ENCODE data around the gene JPH3. TPM values are rescaled to one million over a fixed set of nuclear protein-coding genes. Genes with fewer than 3 reads are reported as not detected.

The JPH3 gene
- polyA plus RNA-seq, 3 donors: not detected

- Histone ChIP-seq H4K20me1 (ENCODE audit: insufficient read depth, low read length) (no peaks in the 10 kb centered on the region), H3K4me1 (ENCODE audit: control insufficient read depth in 1 of 2, insufficient read depth in 2 of 2, low read length in 2 of 2) (peaks cover 7 to 9% of the 10 kb centered on the region in 2 donors), H3K79me2 (ENCODE audit: insufficient read depth, low read length) (no peaks in the 10 kb centered on the region), H3K9ac (ENCODE audit: insufficient read depth, low read length, poor library complexity, severe bottlenecking) (no peak overlapping the region), H3K9me3 (replicated peaks in 1 of 2; ENCODE audit: control insufficient read depth in 1 of 2, insufficient read depth in 1 of 2, low read length in 2 of 2) (no peaks in the 10 kb centered on the region), H3K27me3 (ENCODE audit: control insufficient read depth in 2 of 2, insufficient read depth in 2 of 2, low read length in 2 of 2) (no peaks in the 10 kb centered on the region), H3K36me3 (replicated peaks in 1 of 2; ENCODE audit: control insufficient read depth in 1 of 2, insufficient read depth in 2 of 2, low read length in 2 of 2) (no peaks in the 10 kb centered on the region), H2AFZ (ENCODE audit: insufficient read depth, low read depth, low read length, poor library complexity, severe bottlenecking) (no peak overlapping the region), H3K4me2 (replicated peaks; ENCODE audit: extremely low read depth, low read length, poor library complexity, severe bottlenecking) (no peak overlapping the region), H3K27ac (ENCODE audit: low read depth in 1 of 2, low read length in 2 of 2) (no peak overlapping the region), H3K4me3 (replicated peaks in 1 of 3; ENCODE audit: low read depth in 2 of 3, low read length in 3 of 3) (no peak overlapping the region)
- Mint-ChIP-seq H3K4me3 (no peak overlapping the region), H3K27ac (no peak overlapping the region), H3K36me3 (no peaks in the 10 kb centered on the region), H3K27me3 (ENCODE audit: low read depth in 3 of 3) (peaks cover 0 to 7% (median 1%) of the 10 kb centered on the region in 3 donors), H3K9me3 (no peaks in the 10 kb centered on the region), H3K4me1 (peaks cover 9% of the 10 kb centered on the region)
- WGBS (ENCODE audit: insufficient coverage): 90% methylated on average over 12 of the region's 24 CpGs
- intact Hi-C loops (cut with micrococcal nuclease): no loop called here
- TF ChIP-seq CTCF (IDR thresholded peaks at IDR 0.05): no peak
- DNase-seq: no peak
Measured at GRCh38 chr16:87684106-87684677, 81.9 kb downstream of the JPH3 start.

- intact Hi-C loops (cut with micrococcal nuclease): no loop called here
Measured at GRCh38 chr16:87684711-87685404, 82.5 kb downstream of the JPH3 start.

More at GRCh38 chr16:87684711-87685404, 82.5 kb downstream of the JPH3 start:
- no peaks in the 10 kb centered on the region for H3K79me2 ChIP-seq (ENCODE audit: insufficient read depth, low read length)
- no peak overlapping the region for H2AFZ ChIP-seq (ENCODE audit: insufficient read depth, low read depth, low read length, poor library complexity, severe bottlenecking)
- Mint-ChIP-seq H3K36me3 (no peaks in the 10 kb centered on the region), H3K4me1 (peaks cover 9% of the 10 kb centered on the region), H3K9me3 (peaks cover 0 to 1% (median 0%) of the 10 kb centered on the region in 7 donors), H3K27ac (no peak overlapping the region), H3K4me3 (no peak overlapping the region), H3K27me3 (ENCODE audit: low read depth in 3 of 3) (peaks cover 0 to 7% (median 1%) of the 10 kb centered on the region in 3 donors)
- no peak overlapping the region for H3K9ac ChIP-seq (ENCODE audit: insufficient read depth, low read length, poor library complexity, severe bottlenecking)
- no peak overlapping the region for H3K27ac ChIP-seq (ENCODE audit: low read depth in 1 of 2, low read length in 2 of 2)
- no peak overlapping the region for H3K4me3 ChIP-seq (replicated peaks in 1 of 3; ENCODE audit: low read depth in 2 of 3, low read length in 3 of 3)
- no peaks in the 10 kb centered on the region for H3K36me3 ChIP-seq (replicated peaks in 1 of 2; ENCODE audit: control insufficient read depth in 1 of 2, insufficient read depth in 2 of 2, low read length in 2 of 2)
- peaks cover 7 to 9% of the 10 kb centered on the region in 2 donors for H3K4me1 ChIP-seq (ENCODE audit: control insufficient read depth in 1 of 2, insufficient read depth in 2 of 2, low read length in 2 of 2)
- no peak overlapping the region for H3K4me2 ChIP-seq (replicated peaks; ENCODE audit: extremely low read depth, low read length, poor library complexity, severe bottlenecking)
- WGBS (ENCODE audit: insufficient coverage): 95% methylated on average over 20 of the region's 35 CpGs
- H3K27me3 ChIP-seq (ENCODE audit: control insufficient read depth in 2 of 2, insufficient read depth in 2 of 2, low read length in 2 of 2): no peaks in the 10 kb centered on the region
- no peak for TF ChIP-seq CTCF (IDR thresholded peaks at IDR 0.05)
- DNase-seq: no peak
- no peaks in the 10 kb centered on the region for H4K20me1 ChIP-seq (ENCODE audit: insufficient read depth, low read length)
- H3K9me3 ChIP-seq (replicated peaks in 1 of 2; ENCODE audit: control insufficient read depth in 1 of 2, insufficient read depth in 1 of 2, low read length in 2 of 2): no peaks in the 10 kb centered on the region
